Hematopoietic multipotent progenitor cell treated with erythropoietin and hydrocortisone succinate and interleukin-3 and kit ligand, for 4 days (in vitro differentiated cells): ENCODE data around the gene HPSE2.
"Not testable (repeated sequence)": the region's sequence is repeated elsewhere in the genome, so short reads cannot be mapped to it uniquely, and the experiment has no call there.

Experiments
- DNase-seq: peaks from one replicate; pipeline ENCODE4 v3.0.0-alpha.2; 2015

The HPSE2 gene

DNA sequence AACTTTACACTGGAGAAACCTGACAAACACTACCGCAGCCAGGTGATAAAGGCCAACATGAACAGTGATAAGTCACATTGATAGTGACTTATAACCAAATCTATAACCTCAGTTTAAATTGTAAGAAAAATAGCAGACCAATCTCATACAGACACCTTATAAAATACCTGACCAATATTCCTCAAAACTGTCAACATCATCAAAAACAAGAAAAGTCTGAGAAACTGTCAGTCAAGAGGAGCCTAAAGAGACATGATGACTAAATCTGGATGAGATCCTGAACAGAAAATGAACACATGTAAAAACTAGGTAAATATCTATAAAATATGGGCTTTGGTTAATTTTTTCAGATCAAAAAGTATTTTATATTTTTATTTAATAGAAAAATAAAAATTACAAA, 233.3 kb downstream of the HPSE2 start:
- DNase-seq = no peak

DNA sequence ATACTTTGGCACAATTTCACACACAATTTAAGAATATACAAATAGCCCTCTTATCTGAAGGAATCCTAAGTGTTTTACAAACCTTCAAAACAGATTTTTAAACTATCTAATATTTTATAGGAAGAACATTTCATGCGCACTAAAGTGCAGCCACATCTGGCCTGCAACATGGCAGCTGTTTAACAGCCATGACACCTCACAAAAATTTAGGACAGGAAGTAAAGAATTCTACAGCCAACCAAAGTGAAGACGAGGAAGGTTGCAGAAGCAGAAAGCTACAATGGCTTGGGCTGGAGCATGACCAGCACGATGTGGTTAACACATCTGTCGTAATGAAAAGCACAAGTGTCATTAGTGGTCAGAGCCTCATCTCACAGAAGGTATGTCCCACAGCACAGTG, 238.1 kb downstream of the HPSE2 start:
- DNase-seq = no peak

DNA sequence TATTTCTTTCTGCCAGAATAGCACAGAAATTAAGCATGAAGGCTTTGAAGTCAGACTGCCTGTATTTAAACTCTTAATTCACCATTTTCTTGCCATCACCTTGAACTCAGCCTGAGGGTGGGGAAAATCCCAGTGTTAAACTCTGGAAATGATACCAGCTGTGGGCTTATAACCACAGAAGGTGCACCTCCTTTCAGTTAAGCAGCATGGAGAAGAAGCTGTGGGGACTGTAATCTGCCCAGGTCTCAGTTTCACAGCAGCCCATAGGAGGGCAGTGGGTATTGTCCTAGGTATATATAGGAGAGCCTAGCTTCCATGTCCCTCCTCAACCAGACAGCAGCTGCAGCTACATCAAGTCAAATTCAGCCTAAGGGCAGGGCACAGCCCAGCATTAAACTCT, 241.6 kb downstream of the HPSE2 start:
- no peak for DNase-seq

DNA sequence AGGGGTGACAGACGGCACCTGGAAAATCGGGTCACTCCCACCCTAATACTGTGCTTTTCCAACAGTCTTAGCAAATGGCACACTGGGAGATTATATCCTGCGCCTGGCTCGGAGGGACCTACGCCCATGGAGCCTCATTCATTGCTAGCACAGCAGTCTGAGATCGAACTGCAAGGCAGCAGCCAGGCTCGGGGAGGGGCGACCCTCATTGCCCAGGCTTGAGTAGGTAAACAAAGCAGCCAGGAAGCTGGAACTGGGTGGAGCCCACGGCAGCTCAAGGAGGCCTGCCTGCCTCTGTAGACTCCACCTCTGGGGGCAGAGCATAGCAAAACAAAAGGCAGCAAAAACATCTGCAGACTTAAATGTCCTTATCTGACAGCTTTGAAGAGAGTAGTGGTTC, 251.9 kb downstream of the HPSE2 start:
- not testable (repeated sequence) for DNase-seq

DNA sequence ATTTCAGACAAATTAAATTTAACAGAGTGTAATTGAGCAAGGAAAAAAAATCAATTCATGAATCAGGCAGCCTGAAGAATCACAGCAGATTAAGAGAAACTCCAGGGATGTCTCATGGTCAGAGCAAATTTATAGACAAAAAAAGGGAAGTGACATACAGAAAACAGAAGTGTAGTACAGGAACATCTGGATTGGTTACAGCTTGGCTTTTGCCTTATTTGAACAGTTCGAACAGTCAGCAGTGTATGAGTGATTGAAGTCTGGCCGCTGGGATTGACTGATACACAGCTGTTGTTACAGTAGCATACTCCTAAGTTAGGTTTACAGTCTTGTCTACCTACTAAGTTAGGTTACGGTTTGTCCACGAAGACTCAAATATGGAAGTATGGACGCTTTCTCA, 255.3 kb downstream of the HPSE2 start:
- peak; percentile 36 for DNase-seq

DNA sequence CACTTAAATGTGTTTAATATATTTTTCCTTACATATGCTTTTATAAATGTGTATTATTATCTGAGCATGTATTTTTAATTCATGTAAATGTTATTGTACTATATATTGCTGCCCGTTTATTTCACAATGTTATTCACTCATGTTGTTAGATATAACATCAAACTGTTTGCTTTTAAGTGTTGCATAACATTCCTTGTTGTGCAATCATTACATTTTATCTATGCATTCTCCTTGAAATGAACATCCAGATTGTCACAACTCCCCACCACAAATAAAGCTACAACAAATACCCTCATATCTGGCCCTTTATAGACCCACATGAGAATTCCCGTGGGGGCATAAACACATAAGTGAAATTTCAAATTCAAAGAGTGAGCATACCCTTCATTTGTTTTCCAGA, 264.2 kb downstream of the HPSE2 start:
- peak; percentile 57 for DNase-seq

DNA sequence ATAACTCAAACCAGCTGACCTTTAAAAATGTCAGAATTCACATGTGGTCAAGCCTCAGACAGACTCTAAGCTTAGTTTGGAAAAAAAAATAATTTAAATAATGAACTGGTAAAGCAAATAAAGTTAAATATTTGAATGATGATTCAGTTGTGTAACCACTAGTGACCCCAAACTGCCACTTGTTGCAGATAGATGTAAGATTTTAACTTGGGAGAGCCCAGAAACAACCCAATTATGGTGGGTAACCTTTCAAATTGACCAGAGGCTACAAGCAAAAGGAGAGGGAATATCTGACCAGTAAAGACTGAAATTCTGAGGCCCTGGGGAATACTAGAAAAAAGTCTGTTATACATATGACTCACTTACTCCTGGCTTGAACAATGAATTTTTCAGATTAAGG, 268.1 kb downstream of the HPSE2 start:
- DNase-seq = no peak

DNA sequence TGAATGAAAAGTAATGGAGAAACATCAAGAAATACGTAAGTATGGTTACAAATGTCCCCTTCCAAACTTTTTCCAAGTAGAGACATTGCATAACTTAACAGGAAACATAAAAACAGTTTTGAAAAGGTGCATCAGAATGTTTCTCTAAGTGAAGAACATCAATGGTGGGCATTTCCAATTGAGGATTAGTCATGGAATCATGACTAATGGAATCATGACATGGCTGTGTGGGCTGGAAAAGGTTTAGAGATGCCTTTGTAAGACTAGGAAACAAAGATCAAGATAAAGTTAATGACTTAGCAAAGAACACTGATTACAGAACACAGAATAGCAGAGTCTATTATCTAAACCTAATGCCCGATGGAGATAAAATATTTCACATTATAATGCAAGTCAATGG, 272.0 kb downstream of the HPSE2 start:
- DNase-seq = no peak

DNA sequence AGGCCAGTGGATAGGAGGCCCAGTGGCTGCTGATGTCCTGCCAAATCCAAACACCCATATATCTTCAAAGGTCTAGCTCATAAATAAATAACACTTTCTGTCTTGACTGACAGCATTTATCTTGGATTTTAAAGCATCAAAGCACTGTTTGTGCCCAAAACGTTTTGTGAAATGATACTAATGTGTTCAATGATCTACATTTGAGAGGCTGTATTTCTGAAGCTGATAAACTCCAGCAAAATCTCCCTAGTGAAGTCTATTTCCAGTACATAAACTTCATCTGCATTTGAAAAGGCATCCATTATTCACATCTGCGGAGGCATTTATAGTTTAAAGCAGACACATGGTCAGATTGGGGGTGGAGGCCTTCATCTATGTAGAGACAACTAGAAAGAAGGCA, 276.3 kb downstream of the HPSE2 start:
- no peak for DNase-seq

DNA sequence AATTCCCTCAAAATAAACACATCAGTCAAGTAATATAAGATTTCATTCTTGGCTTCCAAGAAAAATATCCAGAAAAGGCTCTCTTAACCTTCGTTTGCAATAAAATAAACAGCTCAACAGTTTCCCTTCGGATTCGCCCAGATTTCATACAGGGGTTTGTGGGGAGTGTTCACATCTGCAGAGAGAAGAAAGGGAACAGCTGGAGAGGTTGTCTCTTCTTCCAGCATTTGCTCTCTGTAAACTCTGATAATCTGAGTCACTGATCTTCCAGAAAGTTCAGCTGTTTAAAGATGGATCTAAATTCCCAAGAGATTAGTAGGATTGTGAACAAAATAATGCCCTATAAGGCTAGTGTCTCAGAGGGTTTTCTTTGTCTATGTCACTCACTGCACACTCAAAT, 277.9 kb downstream of the HPSE2 start:
- no peak for DNase-seq

DNA sequence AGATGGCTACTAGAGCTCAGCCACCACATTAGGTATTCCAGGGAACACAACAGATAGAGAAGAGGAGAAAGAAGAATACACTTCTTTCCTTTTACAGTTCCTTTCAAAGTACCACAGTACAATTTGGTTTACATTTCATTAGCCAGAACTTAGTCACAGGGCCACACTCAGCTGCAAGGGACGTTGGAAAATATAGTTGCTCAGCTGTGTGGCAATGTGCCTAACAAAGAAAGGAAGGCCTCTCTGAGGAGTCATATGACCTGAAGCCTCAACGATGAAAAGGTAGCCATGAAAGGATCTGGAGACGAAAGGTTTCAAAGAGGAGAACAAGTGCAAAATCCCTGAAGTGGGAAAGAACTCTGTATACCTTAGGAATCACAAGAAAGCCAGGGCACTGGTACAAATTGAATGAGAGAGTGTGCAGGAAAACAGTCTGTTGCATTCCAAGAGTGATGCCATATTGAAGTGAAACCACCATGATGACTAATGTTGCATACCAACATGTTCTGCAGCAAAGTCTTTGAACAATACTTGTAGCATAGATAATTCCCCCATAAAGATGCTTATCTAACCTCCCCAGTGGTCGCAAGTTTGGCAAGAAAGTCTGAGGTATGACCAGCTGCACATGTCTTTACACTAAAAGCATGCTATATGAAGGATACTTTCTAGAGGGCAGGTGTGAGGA, 278.9 kb downstream of the HPSE2 start:
- no peak for DNase-seq

DNA sequence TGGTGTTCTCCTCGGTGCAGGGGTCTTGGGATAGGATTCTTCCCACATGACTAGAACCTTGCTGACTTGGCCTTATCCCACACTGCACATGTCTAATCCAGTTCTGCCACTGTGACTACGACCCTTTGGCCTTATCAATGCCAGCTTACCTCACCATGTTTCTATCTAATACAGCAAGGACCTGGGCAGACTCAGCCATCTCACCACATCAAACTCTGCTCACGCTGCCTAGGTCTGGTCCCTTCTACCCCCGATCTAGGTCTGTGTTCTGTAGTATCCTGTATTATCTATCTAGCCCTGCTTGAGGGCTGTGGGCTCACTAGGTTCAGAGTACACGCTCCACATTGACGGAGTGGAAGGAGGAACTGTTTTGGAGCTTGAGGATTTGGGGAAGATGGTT, 282.4 kb downstream of the HPSE2 start:
- peak; percentile 52 for DNase-seq

DNA sequence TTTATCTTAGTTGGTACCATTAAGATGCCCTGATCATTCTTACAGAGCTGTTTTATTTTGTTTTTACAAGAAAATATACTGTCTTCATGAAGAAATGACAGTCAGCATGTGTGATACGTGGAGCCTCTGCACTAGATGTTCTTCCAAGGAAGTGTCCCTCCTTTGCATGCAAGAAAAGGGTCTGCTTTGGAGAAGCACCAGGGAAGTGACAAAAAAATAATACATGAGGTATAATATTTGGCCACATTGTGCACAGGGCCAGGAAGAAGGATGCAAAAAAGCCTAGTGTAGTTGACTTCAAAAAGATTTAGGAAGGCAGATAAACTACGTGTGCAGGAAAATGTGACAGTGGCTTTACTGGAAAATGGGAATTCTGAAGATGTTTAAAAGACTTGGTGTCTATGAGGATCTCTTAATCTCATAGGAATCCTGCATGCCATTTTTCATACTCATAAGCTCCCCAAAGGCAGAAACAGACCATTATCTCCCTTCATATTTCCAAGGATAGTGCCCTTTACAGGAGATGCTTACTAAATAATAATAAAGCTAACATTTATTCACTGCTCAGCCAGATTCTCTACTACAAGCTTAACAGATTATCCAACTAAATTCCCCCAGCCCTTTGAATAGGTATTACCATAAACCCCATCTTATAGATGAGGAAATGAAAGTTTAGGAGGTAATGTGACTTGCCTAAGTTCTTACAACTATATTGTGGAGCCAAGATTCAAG, 284.2 kb downstream of the HPSE2 start:
- DNase-seq = no peak

DNA sequence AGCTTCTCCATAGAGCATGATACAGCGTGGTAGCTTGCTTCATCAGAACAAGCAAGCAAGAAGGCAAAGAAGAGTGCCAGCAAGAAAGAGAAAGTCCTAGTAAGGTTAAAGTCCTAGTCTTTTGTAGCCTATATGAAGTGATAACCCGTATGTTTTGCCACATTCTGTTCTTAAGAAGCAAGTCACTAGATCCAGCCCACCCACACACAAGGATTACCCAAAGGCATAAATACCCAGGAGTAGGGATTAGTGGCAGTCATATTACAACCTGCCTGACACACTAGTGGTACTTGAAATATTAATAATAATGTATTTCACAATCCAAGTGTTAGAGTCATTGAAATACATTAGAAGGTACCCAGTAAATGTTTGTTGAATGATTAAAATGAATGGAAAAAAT, 285.5 kb downstream of the HPSE2 start:
- DNase-seq = no peak

DNA sequence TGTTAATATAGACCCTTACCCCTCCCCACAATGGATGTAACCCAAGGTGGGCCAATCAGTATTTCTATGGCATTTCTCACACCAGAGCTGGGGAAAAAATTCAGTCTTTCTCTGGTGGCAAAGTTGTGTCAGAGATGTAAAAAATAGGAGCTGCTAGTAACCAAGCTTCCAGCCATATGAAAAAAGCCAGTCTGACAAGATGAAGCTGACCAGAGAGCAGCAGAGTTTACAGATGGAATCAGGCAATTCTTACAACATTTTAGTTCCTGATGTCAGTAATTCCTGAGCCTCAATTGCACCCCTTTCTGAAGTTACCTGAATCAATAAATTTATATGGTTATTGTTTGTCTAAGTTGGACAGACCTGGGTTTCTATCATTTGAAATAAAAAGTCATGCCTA, 286.3 kb downstream of the HPSE2 start:
- no peak for DNase-seq

DNA sequence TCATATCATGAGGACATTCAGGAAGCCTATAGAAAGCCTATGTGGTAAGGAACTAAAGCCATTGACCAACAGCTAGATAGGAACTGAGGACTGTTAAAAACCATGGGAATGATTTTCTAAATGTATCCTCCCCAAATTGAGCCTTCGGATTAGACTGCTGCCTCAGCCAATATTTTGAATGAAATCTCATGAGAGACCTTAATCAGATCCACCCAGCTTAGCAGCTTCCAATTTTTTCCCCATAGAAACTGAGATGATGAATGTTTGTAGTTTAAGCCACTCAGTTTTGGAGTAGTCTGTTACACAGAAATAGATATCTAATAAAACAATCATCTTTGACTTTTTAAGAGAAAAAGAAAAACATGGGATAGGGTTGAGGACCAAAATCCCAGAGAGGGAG, 292.0 kb downstream of the HPSE2 start:
- DNase-seq = no peak

DNA sequence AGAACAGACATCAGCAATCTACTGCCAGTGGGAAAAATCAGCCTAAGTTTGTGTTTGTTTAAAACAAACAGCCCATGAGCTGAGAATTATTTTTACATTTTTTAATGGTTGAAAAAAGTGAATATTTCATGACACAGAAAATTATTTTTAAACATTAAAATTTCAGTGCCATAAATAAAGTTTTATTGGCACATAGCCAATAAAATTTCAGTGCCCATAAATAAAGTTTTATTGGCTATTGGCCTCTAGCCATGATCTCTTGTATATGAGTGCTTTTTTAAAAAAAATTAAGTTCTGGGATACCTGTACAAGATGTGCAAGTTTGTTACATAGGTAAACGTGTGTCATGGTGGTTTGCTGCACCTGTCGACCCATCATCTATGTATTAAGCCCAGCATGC, 305.9 kb downstream of the HPSE2 start:
- DNase-seq = no peak

DNA sequence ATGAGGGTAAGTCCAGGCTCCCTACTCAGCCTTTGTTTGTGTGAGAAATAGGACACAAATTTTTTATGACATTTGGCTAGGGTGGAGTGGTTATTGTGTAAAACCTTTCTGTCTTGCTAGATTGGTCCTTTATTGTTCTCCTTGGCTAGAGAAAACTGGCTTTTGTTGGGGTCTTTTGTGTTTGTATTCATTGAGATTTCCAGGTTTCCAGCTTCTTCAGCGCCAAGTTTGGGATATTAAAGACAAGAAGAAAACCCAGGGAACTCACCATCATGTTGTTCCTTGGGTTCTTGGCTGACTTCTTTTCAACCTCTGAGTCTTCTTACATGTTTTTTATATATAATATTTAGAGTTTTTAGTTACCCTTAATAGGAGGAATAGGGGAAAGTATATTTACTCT, 310.0 kb downstream of the HPSE2 start:
- no peak for DNase-seq

DNA sequence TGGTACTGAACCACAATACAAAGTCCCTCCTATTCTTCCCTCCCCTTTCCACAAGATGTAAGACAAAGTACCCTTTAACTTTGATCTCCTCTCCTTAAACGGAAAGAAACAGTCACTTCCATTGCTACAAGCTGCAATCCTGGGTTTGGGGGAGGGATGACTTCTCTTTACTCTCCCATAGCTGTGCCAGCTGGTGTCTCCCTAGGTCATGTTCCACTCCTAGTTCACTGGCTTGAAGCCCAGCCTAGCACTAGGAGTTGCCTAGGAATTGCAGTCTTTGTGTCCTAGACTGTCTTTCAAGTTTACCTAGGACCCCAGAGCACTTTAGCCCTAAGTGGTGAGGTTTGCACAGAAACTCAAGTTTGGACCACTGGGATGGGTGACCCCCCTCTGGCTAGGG, 311.1 kb downstream of the HPSE2 start:
- DNase-seq = no peak

DNA sequence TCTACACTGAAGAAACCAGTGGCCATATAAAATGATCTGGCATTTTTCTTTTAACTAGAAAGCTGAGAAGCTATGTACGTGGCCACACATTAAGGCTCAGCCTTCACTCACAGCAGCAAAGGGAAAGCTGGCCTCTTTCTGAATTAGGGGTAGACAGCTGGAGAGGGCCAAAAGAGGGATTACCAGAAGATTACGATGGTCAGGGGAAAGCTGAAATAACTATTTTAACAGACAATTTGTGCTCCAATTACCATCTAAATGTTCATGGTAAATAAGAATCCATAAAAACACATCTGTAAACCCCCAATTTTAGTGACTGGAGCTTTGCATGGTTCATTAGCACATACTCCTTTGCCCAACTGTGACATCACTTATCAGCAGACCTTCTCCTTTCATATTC, 314.3 kb downstream of the HPSE2 start:
- DNase-seq = no peak

DNA sequence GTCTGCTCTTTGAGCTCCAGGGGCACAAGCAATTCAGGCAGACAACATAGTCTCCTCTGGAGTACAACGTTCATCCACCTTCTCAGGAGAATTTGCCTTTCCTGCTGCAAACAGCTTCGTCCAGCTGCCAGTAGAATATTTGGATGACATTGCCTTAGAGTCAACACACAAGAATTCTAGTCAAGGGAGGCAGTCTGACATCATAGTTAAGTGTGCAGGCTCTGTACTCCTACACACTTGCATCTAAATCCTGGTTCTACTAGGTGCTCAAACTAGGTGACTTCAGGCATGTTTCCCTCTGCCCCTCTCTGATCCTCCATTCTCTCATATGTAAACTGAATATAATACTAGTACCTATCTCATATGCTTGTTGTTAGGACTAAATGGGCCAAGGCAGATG, 314.8 kb downstream of the HPSE2 start:
- no peak for DNase-seq

DNA sequence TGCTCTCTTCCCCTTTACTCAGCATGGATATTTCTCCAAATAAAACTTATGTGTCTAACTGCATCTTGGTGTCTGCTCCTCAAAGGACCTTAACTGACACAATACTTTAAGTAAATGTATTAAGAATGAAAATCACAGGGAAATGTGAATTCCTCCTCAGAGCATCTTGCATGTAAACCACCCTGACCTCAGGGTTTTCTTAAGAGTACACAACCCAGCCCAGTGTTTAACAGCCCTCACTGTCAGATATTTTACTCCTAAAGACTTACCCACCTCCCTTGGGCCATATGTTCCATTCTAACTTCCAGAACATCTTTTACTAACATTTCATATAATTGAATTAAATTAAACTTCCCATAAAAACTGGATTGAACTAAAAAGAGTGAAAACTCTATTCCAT, 315.3 kb downstream of the HPSE2 start:
- DNase-seq = no peak

DNA sequence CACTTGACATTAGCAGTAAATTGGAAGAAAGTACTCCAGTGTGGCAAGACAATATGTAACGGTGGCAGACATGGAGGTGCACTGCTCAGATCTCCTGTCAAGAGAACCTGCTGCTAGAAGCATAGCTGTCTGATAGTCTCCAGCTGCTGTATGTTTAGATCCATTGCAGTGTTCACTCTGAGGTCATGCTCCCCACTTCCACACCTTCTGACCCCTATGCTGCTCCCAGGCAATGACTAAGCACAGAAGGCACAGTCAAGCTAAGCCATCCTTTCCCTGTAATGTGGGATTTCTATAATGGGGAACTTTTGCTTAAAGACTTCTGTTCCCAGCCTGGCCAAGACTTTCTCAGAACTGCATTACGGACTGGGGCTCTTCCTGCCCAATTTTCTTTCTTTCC, 315.8 kb downstream of the HPSE2 start:
- DNase-seq = no peak

DNA sequence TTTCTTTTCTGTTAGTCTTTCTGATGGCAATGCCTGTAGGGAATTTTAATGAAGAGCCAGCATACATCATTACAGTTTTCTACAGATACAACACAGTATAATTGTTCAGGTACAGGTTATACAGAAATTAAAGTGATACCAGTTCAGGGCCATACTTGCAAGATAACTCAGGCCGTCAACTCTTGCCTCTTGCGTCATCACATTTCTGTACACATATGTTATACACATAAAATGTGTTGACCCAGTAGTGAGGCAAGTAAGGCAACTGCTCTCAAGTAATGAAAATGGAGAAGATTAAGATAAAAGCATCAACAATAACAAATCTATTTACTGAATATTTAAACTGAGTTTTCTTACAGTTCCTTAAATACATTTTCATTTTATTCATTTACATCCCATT, 317.8 kb downstream of the HPSE2 start:
- DNase-seq = no peak

DNA sequence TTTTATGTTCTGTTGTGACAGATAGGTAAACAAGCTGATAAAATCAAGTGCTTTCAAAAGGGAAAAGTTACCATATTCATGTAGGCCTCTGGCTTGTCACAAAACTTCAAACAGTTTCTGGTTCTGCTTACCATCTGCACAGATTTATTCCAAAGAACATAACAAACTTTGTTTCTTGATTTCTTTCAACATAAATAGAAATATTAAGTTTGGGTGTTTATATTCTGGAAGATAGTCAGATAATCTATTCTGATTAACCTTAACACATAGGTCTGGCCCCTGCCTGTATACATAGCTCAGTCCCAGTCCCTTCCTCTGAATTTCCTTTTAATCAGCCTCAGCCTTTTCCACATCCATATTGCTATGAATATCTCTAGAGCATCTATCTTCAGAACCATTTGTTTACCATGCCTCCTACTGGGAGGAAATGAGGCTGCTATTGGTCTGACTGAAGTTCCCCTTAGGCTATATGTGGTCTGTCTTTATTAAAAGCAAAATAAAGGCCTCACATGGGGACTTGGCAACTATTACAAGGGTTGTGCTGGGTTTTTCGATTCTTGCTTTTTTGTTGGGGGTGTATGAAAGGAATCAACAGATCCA, 319.0 kb downstream of the HPSE2 start:
- peak; percentile 56 for DNase-seq
